Endodermal cell (in vitro differentiated cells): ENCODE data around the gene NAV2. TPM values are rescaled to one million over a fixed set of nuclear protein-coding genes. Genes with fewer than 3 reads are reported as not detected.

Experiments used
- DNase-seq: peaks from one replicate; pipeline ENCODE4 v3.0.0-alpha.2; 2017
- H3K27ac ChIP-seq: 2 replicates; pipeline ENCODE4 v1.5.1; 2013; ENCODE audit warnings: mild to moderate bottlenecking, low read depth, low read length, moderate library complexity
- H3K27me3 ChIP-seq: 2 replicates; pipeline ENCODE4 v1.6.1; 2013; ENCODE audit warnings: mild to moderate bottlenecking, low read length, moderate library complexity; ENCODE audit not compliant: insufficient read depth, control insufficient read depth, poor library complexity, severe bottlenecking
- H3K36me3 ChIP-seq: 2 replicates; pipeline ENCODE4 v1.7.0; 2013; ENCODE audit warnings: mild to moderate bottlenecking, low read length, moderate library complexity; ENCODE audit not compliant: control insufficient read depth, insufficient read depth
- H3K4me1 ChIP-seq: one replicate; pipeline ENCODE4 v1.7.0; 2013; ENCODE audit warnings: low read length; ENCODE audit not compliant: control insufficient read depth, insufficient read depth
- H3K4me3 ChIP-seq: 2 replicates; pipeline ENCODE4 v1.5.1; 2013; ENCODE audit warnings: mild to moderate bottlenecking, low read length, moderate library complexity
- H3K9ac ChIP-seq: 2 replicates; pipeline ENCODE4 v1.6.1; 2013; ENCODE audit warnings: mild to moderate bottlenecking, low read length, moderate library complexity; ENCODE audit not compliant: poor library complexity, severe bottlenecking; ENCODE audit errors: extremely low read depth
- H3K9me3 ChIP-seq: 2 replicates; pipeline ENCODE4 v1.6.1; 2013; ENCODE audit warnings: mild to moderate bottlenecking, low read length, moderate library complexity; ENCODE audit not compliant: control insufficient read depth
- H3K27ac Mint-ChIP-seq: 2 replicates; pipeline ENCODE4 v1.8.0; 2020; ENCODE audit warnings: mixed read lengths
- H3K27me3 Mint-ChIP-seq: 2 replicates; pipeline ENCODE4 v1.8.0; 2021; ENCODE audit warnings: mild to moderate bottlenecking, mixed read lengths; ENCODE audit not compliant: insufficient read depth
- H3K36me3 Mint-ChIP-seq: 2 replicates; pipeline ENCODE4 v1.8.0; 2020; ENCODE audit warnings: low read depth, mixed read lengths
- H3K4me1 Mint-ChIP-seq: 2 replicates; pipeline ENCODE4 v1.8.0; 2020; ENCODE audit warnings: mixed read lengths
- H3K4me3 Mint-ChIP-seq: 2 replicates; pipeline ENCODE4 v1.8.0; 2020; ENCODE audit warnings: mild to moderate bottlenecking, moderate library complexity, mixed read lengths
- H3K9me3 Mint-ChIP-seq: 2 replicates; pipeline ENCODE4 v1.8.0; 2020; ENCODE audit warnings: mild to moderate bottlenecking, mixed read lengths
- WGBS, 2 experiments: methylation state at CpG; one replicate each; pipeline versions ENCODE4 v1.1.5 to v1.1.7; 2013; ENCODE audit warnings: missing lambda C conversion rate in 2 of 2, mixed read lengths in 1 of 2; ENCODE audit not compliant: insufficient coverage in 1 of 2, insufficient read length in 1 of 2; 5-methylcytosine and 5-hydroxymethylcytosine counted together
- total RNA-seq, 2 donors: library from RNA; stranded (reverse); fragmentation: NEBNext Ultra II Directional in 1 of 2; extraction: Animal tissue kit (Norgen Biotek cat#: 25700) in 1 of 2; gene quantifications; 2 replicates in 1 of 2; 3 replicates in 1 of 2; pipeline ENCODE4 v1.2.1, GENCODE V29; 2021
- TF ChIP-seq, protein P1 (sequence below): fragments of 200-600 bp; sonication (generic); conservative IDR thresholded peaks from 2 replicates; pipeline ENCODE4 v1.5.0; 2021; ENCODE audit warnings: antibody characterized with exemption, mild to moderate bottlenecking

NAV2 gene
- total RNA-seq, 2 donors from 2014 or later: 37.1 to 42.4 TPM

- no peaks in the 10 kb centered on the region for H3K27me3 Mint-ChIP-seq
- DNase-seq: no peak
- H3K4me3 Mint-ChIP-seq: no peak overlapping the region
- Histone ChIP-seq H3K4me1 (no peaks in the 10 kb centered on the region), H3K4me3 (no peak overlapping the region), H3K27ac (no peak overlapping the region), H3K36me3 (no peaks in the 10 kb centered on the region), H3K27me3 (no peaks in the 10 kb centered on the region), H3K9ac (no peak overlapping the region), H3K9me3 (no peaks in the 10 kb centered on the region)
- 96 to 100% methylated on average over 2 to 4 of the region's 4 CpGs for WGBS, 2 experiments
- TF ChIP-seq, protein P1, sequence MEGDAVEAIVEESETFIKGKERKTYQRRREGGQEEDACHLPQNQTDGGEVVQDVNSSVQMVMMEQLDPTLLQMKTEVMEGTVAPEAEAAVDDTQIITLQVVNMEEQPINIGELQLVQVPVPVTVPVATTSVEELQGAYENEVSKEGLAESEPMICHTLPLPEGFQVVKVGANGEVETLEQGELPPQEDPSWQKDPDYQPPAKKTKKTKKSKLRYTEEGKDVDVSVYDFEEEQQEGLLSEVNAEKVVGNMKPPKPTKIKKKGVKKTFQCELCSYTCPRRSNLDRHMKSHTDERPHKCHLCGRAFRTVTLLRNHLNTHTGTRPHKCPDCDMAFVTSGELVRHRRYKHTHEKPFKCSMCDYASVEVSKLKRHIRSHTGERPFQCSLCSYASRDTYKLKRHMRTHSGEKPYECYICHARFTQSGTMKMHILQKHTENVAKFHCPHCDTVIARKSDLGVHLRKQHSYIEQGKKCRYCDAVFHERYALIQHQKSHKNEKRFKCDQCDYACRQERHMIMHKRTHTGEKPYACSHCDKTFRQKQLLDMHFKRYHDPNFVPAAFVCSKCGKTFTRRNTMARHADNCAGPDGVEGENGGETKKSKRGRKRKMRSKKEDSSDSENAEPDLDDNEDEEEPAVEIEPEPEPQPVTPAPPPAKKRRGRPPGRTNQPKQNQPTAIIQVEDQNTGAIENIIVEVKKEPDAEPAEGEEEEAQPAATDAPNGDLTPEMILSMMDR: no peak
- no peaks in the 10 kb centered on the region for H3K9me3 Mint-ChIP-seq
- no peaks in the 10 kb centered on the region for H3K36me3 Mint-ChIP-seq
- no peak overlapping the region for H3K27ac Mint-ChIP-seq
- H3K4me1 Mint-ChIP-seq: peaks cover 14% of the 10 kb centered on the region
Measured at GRCh38 chr11:19802773-19803293, 90.2 kb downstream of the NAV2 start.

DNA sequence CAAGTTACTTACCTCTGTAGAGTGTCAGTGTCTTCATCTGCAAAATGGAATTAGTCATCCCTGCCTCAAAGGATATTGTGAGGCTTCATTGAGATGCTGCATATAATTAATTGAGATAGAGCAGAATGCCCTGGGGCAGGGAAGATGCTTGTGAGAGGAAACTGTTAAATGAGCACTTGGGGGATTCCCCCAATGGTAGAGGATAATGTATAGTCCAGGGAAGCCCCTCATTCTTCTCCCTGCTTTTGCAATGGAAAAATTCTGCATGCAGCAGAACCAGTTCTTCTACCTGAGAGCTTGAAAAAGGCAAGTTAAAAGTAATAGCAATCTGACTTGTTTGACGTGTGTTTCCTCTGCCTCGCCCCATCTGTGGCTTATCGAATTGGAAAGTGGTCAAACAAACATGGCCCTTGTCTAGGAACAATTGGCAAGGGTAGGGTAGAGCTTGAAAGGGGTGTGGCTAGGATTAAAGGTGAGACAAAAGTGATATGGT is 90.9 kb downstream of the NAV2 start:
- Mint-ChIP-seq H3K9me3 (no peaks in the 10 kb centered on the region), H3K27ac (no peak overlapping the region), H3K27me3 (no peaks in the 10 kb centered on the region), H3K4me3 (no peak overlapping the region), H3K4me1 (peaks cover 14% of the 10 kb centered on the region), H3K36me3 (no peaks in the 10 kb centered on the region)
- TF ChIP-seq, protein P1: no peak
- 91 to 96% methylated on average over 3 of the region's 3 CpGs for WGBS, 2 experiments
- Histone ChIP-seq H3K9me3 (no peaks in the 10 kb centered on the region), H3K27me3 (no peaks in the 10 kb centered on the region), H3K9ac (no peak overlapping the region), H3K36me3 (no peaks in the 10 kb centered on the region), H3K4me3 (no peak overlapping the region), H3K4me1 (no peaks in the 10 kb centered on the region), H3K27ac (no peak overlapping the region)
- no peak for DNase-seq

DNA sequence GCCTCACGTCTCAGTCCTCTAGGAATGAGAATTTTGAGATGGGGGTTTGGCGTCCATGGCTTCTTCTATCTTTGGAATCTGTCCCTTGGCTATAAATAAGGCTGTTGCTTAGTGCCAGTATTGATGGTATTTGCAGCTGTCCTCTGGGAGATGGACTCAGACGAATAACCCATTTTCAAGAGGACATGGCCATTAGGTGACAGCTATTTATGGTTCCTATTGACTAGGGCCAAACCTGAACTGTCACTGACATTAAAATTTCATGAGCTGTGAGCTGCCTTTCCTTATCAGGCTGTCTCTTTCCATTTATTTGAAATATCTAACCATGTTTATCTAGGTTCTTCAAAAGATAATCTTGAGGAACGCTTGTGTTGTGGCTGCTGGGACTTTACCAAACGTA is 92.7 kb downstream of the NAV2 start:
- Histone ChIP-seq H3K4me3 (no peak overlapping the region), H3K9ac (no peak overlapping the region), H3K27me3 (no peaks in the 10 kb centered on the region), H3K27ac (no peak overlapping the region), H3K9me3 (no peaks in the 10 kb centered on the region), H3K4me1 (no peaks in the 10 kb centered on the region), H3K36me3 (no peaks in the 10 kb centered on the region)
- Mint-ChIP-seq H3K4me1 (peaks cover 14% of the 10 kb centered on the region), H3K4me3 (no peak overlapping the region), H3K27me3 (no peaks in the 10 kb centered on the region), H3K36me3 (no peaks in the 10 kb centered on the region), H3K9me3 (no peaks in the 10 kb centered on the region), H3K27ac (no peak overlapping the region)
- no peak for DNase-seq
- WGBS, 2 experiments: 76 to 86% methylated on average over 2 to 5 of the region's 5 CpGs
- TF ChIP-seq, protein P1: no peak
